ENCODE results near the gene CYP2C9.

GRCh38 chr10:95035332-95036295 is 97.2 kb downstream of the CYP2C9 start:
- TF ChIP-seq, protein P1, sequence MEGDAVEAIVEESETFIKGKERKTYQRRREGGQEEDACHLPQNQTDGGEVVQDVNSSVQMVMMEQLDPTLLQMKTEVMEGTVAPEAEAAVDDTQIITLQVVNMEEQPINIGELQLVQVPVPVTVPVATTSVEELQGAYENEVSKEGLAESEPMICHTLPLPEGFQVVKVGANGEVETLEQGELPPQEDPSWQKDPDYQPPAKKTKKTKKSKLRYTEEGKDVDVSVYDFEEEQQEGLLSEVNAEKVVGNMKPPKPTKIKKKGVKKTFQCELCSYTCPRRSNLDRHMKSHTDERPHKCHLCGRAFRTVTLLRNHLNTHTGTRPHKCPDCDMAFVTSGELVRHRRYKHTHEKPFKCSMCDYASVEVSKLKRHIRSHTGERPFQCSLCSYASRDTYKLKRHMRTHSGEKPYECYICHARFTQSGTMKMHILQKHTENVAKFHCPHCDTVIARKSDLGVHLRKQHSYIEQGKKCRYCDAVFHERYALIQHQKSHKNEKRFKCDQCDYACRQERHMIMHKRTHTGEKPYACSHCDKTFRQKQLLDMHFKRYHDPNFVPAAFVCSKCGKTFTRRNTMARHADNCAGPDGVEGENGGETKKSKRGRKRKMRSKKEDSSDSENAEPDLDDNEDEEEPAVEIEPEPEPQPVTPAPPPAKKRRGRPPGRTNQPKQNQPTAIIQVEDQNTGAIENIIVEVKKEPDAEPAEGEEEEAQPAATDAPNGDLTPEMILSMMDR (optimal IDR thresholded peaks at IDR 0.05 in 1 of 3, IDR thresholded peaks at IDR 0.05 in 1 of 3, conservative IDR thresholded peaks at IDR 0.05 in 1 of 3; ENCODE audit: extremely low read depth in 1 of 3, insufficient read depth in 2 of 3, low read length in 3 of 3), result no peak
- no peak for TF ChIP-seq EZH2 (IDR thresholded peaks at IDR 0.05; ENCODE audit: low read length)

Measured in keratinocyte (primary cell).